A549 (cell line): ENCODE data around the gene GATAD2A. TPM values are rescaled to one million over a fixed set of nuclear protein-coding genes. Genes with fewer than 3 reads are reported as not detected.

Experiments
- ATAC-seq, 2 experiments: fragments of 200-7000 bp in 1 of 2; fragments of >200 bp in 1 of 2; cut with Nextera tagmentation in 1 of 2; cut with Tn5 transposase in 1 of 2; 3 replicates each; pipeline versions ENCODE4 v1.8.0 to v1.9.1; 2018 to 2020; ENCODE audit warnings: mild to moderate bottlenecking in 1 of 2, moderate library complexity in 1 of 2
- CTCF ChIA-PET: fragments of 300-600 bp; sonication (Branson Sonifier 250); formaldehyde crosslinking; extraction: SDS; loops from one replicate; lab custom pipeline; 2021; ENCODE audit warnings: antibody characterized with exemption, inconsistent platforms; lab: Yijun Ruan, JAX
- POLR2A ChIA-PET: fragments of 350-600 bp; formaldehyde crosslinking; extraction: SDS; loops from one replicate; lab custom pipeline; 2021; ENCODE audit warnings: antibody characterized with exemption, inconsistent platforms; lab: Yijun Ruan, JAX
- DNase-seq, 2 experiments: peaks; one replicate each; pipeline versions ENCODE4 v3.0.0 to v3.0.0-alpha.2; 2011 to 2016; ENCODE audit warnings: low read depth in 1 of 2, low spot score in 1 of 2
- FAIRE-seq: peaks from 2 replicates; lab custom pipeline; 2011; peaks lifted over from hg19 to GRCh38; lab: Jason Lieb, UNC
- H3K27ac ChIP-seq, 2 experiments: fragments of >200 bp; sonication (Bioruptor Twin); formaldehyde crosslinking; 3 replicates each; pipeline ENCODE4 v1.5.1; 2016 to 2017
- H3K4me1 ChIP-seq: fragments of >200 bp; sonication (Bioruptor Twin); formaldehyde crosslinking; 3 replicates; pipeline ENCODE4 v1.6.1; 2016
- H3K4me2 ChIP-seq: fragments of >200 bp; sonication (Bioruptor Twin); formaldehyde crosslinking; 3 replicates; pipeline ENCODE4 v1.6.1; 2016
- H3K4me3 ChIP-seq: fragments of >200 bp; sonication (Bioruptor Twin); formaldehyde crosslinking; 3 replicates; pipeline ENCODE4 v1.5.1; 2016
- H3K9me3 ChIP-seq: fragments of >200 bp; sonication (Bioruptor Twin); formaldehyde crosslinking; 3 replicates; pipeline ENCODE4 v1.6.1; 2016
- CBX2 ChIP-seq: fragments of 200-600 bp; sonication (generic); IDR thresholded peaks from 2 replicates; pipeline ENCODE4 v1.6.1; 2016; ENCODE audit warnings: low read depth, mild to moderate bottlenecking, borderline replicate concordance
- CHD2 ChIP-seq: fragments of 150-350 bp; IDR thresholded peaks from 2 replicates; pipeline ENCODE4 v1.6.1; 2014; ENCODE audit warnings: low read length; ENCODE audit not compliant: partially characterized antibody
- EP300 ChIP-seq, 2 experiments: fragments of >200 bp; sonication (Bioruptor Twin); formaldehyde crosslinking; IDR thresholded peaks; 2 replicates in 1 of 2; 3 replicates in 1 of 2; pipeline ENCODE4 v1.6.1; 2016 to 2017
- FOSB ChIP-seq: fragments of 250-450 bp; sonication (Bioruptor Pico); IDR thresholded peaks from 2 replicates; pipeline ENCODE4 v1.5.0; 2020; ENCODE audit warnings: mild to moderate bottlenecking, moderate library complexity
- FOSL2 ChIP-seq, 2 experiments: fragments of 450-650 bp in 1 of 2; fragments of >200 bp in 1 of 2; sonication (Bioruptor Twin) in 1 of 2; formaldehyde crosslinking; IDR thresholded peaks; 2 replicates each; pipeline versions ENCODE4 v1.5.0 to v1.6.1; 2016 to 2020; ENCODE audit warnings: mild to moderate bottlenecking in 1 of 2, moderate library complexity in 1 of 2
- FOXS1 ChIP-seq: fragments of 250-450 bp; sonication (Bioruptor Pico); IDR thresholded peaks from 2 replicates; pipeline ENCODE4 v1.5.0; 2020; ENCODE audit warnings: mild to moderate bottlenecking, moderate library complexity
- GATA3 ChIP-seq: IDR thresholded peaks from 2 replicates; pipeline ENCODE4 v1.6.1; 2012; ENCODE audit warnings: borderline replicate concordance
- HDAC2 ChIP-seq: fragments of 200-600 bp; sonication (generic); IDR thresholded peaks from 2 replicates; pipeline ENCODE4 v1.6.1; 2016
- KDM5A ChIP-seq: fragments of 200-600 bp; sonication (generic); IDR thresholded peaks from 2 replicates; pipeline ENCODE4 v1.6.1; 2016; ENCODE audit warnings: antibody characterized with exemption, mild to moderate bottlenecking
- MYC ChIP-seq: IDR thresholded peaks from 2 replicates; pipeline ENCODE4 v1.6.1; 2012; ENCODE audit warnings: mild to moderate bottlenecking, inconsistent platforms, low read length, improper control_type of control experiment, borderline replicate concordance
- NPAS2 ChIP-seq: fragments of 250-450 bp; sonication (Bioruptor Pico); IDR thresholded peaks from 2 replicates; pipeline ENCODE4 v1.8.0; 2022; ENCODE audit warnings: mild to moderate bottlenecking, moderate library complexity, borderline replicate concordance
- NR3C1 ChIP-seq: fragments of >200 bp; sonication (Bioruptor Twin); formaldehyde crosslinking; IDR thresholded peaks from 3 replicates; pipeline ENCODE4 v1.6.1; 2017
- POLR2AphosphoS2 ChIP-seq: conservative IDR thresholded peaks from 2 replicates; pipeline ENCODE4 v1.6.1; 2012; ENCODE audit warnings: low read length, improper control_type of control experiment, inconsistent platforms
- RAD21 ChIP-seq, 2 experiments: fragments of >200 bp in 1 of 2; sonication (Bioruptor Twin) in 1 of 2; formaldehyde crosslinking in 1 of 2; IDR thresholded peaks in 1 of 2; conservative IDR thresholded peaks in 1 of 2; 2 replicates in 1 of 2; 3 replicates in 1 of 2; pipeline ENCODE4 v1.6.1; 2012 to 2018; ENCODE audit warnings: inconsistent platforms in 1 of 2
- RARB ChIP-seq: fragments of 250-450 bp; sonication (Bioruptor Pico); IDR thresholded peaks from 2 replicates; pipeline ENCODE4 v1.8.0; 2021; ENCODE audit warnings: mild to moderate bottlenecking, moderate library complexity
- RCOR1 ChIP-seq: fragments of 150-350 bp; IDR thresholded peaks from 2 replicates; pipeline ENCODE4 v1.6.1; 2014; ENCODE audit warnings: antibody characterized with exemption, low read length, low read depth
- RFX5 ChIP-seq: fragments of 450-650 bp; IDR thresholded peaks from 2 replicates; pipeline ENCODE4 v1.7.1; 2014; ENCODE audit warnings: antibody characterized with exemption, mild to moderate bottlenecking, moderate library complexity
- SREBF2 ChIP-seq: fragments of 450-650 bp; IDR thresholded peaks from 2 replicates; pipeline ENCODE4 v1.6.1; 2014; ENCODE audit warnings: mild to moderate bottlenecking, moderate library complexity
- TFCP2L1 ChIP-seq: fragments of 250-450 bp; sonication (Bioruptor Pico); IDR thresholded peaks from 2 replicates; pipeline ENCODE4 v1.5.0; 2021; ENCODE audit warnings: mild to moderate bottlenecking
- TP53 ChIP-seq: fragments of 250-450 bp; sonication (Bioruptor Pico); IDR thresholded peaks from 2 replicates; pipeline ENCODE4 v1.5.0; 2021; ENCODE audit warnings: mild to moderate bottlenecking, moderate library complexity
- ZFP36 ChIP-seq: fragments of 450-650 bp; IDR thresholded peaks from 2 replicates; pipeline ENCODE4 v1.6.1; 2014; ENCODE audit warnings: borderline replicate concordance; ENCODE audit not compliant: partially characterized antibody
- WGBS: methylation state at CpG from one replicate; pipeline ENCODE4 v1.1.6; 2017; ENCODE audit errors: missing lambda C conversion rate; 5-methylcytosine and 5-hydroxymethylcytosine counted together
- polyA plus RNA-seq, 4 experiments: library from polyadenylated mRNA; depleted of rRNA in 3 of 4; stranded (reverse); fragments of >200 nt; fragmentation: RNase III in 1 of 4; extraction: RNeasy Plus Mini Kit Qiagen cat#74134 plus additional on column Dnase treatment in 1 of 4; gene quantifications; 2 replicates in 3 of 4; 3 replicates in 1 of 4; pipeline ENCODE4 v1.2.3, GENCODE V29; 2011 to 2017
- TF ChIP-seq, protein P1 (sequence below): fragments of >200 bp; sonication (Bioruptor Twin); formaldehyde crosslinking; IDR thresholded peaks from 3 replicates; pipeline ENCODE4 v1.5.1; 2016
- TF ChIP-seq, protein P2 (sequence below): fragments of 200-600 bp; sonication (generic); IDR thresholded peaks from 2 replicates; pipeline ENCODE4 v1.6.1; 2016; ENCODE audit warnings: antibody characterized with exemption, mild to moderate bottlenecking, moderate library complexity
- TF ChIP-seq, protein P3 (sequence below): IDR thresholded peaks from 2 replicates; pipeline ENCODE4 v1.6.1; 2012

Gene GATAD2A
- polyA plus RNA-seq, 2 of the 4 experiments (the other 2 are of a cell fraction): 25.2 to 28.9 TPM

DNA sequence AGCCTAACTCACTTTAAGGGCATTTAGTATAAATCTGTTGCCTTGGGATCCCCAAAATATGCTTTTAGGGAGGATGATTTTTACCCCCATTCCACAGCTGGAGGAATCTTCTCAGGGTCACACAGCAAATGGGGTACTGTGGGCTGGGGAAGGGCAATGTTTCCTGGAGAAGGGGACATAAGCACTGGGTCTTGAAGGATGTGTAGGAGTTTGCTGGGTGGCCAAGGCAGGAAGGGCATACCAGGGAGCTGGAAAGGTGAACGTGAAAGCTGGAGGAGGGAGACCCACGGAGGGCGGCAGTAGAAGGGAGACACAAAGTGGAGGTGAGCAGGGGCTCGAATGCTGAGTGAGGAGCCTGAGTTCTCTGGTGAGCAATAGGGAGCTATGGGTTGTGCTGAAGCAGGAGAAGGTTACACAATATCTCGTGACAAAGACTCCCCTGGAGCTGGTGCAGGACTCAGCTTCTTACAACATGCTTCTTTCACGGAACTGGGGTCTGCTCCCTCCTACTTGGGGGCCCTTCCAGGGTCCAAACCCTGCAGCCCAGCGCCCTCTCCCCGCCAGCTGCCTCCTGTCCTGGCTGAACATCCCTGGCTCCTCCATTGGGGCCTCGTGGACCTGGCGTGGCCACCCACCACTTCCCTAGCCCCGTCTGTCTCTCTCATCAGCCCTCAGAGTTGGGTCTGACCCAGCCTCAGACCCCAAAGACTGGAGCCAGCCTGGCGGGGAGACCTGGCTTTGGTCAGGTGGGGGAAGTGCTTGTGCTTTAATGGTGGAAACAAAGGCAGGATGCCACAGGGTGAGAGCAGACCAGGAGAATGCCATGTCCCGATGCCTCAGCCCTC lies 143.7 kb downstream of the GATAD2A start:
- no peaks in the 10 kb centered on the region for H3K4me1 ChIP-seq
- H3K9me3 ChIP-seq: no peaks in the 10 kb centered on the region
- DNase-seq (no peak), FAIRE-seq (no peak), ATAC-seq (no peak)
- no peak overlapping the region for H3K4me3 ChIP-seq
- ChIA-PET POLR2A (no interaction called here), CTCF (interaction anchor here (12.3 kb wide), 1 partner anchor 19 kb away, joined by 79 read pairs; the partner anchor contains the start of gene YJEFN3)
- WGBS: 44% methylated on average over 12 of the region's 13 CpGs
- no peak overlapping the region for H3K27ac ChIP-seq
- TF ChIP-seq EP300 (IDR thresholded peaks at IDR 0.05) (no peak), ZFP36 (peak; percentile 17)
- no peak overlapping the region for H3K4me2 ChIP-seq

DNA sequence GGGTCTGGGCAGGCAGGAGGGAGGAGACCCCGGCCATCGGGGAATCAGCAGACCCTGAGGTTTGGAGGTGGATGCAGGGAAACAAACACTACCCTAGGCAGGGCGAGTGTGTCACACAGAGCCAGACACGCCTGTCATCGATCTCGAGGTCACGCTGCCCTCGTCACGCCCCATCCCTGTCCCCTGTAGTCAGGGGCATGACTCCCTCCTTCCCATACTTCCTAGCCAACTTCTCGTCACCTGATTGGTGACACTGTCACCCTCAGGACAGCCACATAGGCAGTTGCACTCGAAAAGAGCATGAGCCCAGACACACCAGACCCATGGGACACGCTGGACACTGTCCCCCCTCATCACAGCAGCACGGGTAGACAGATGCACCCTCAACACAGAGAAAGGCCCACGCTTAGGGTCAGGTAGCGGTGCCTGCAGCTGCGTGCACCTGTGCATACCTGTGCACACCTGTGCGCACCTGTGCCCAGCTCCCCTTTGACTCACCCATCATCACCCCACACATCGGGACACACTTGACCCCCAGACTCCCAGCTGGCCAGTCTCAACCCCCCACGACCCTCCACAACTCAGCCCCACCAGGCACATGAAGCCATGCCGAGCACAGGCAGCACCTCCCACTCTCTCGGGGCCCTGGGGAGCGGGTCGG lies 144.5 kb downstream of the GATAD2A start:
- 51% methylated on average over 17 of the region's 23 CpGs for WGBS
- Histone ChIP-seq H3K4me3 (no peak overlapping the region), H3K4me2 (no peak overlapping the region), H3K27ac (no peak overlapping the region), H3K9me3 (no peaks in the 10 kb centered on the region)
- ATAC-seq: no peak
- no peak for FAIRE-seq
- POLR2A ChIA-PET: no interaction called here
- DNase-seq: no peak
- no peak for TF ChIP-seq KDM5A
- no peak for TF ChIP-seq CHD2
- TF ChIP-seq, protein P1, sequence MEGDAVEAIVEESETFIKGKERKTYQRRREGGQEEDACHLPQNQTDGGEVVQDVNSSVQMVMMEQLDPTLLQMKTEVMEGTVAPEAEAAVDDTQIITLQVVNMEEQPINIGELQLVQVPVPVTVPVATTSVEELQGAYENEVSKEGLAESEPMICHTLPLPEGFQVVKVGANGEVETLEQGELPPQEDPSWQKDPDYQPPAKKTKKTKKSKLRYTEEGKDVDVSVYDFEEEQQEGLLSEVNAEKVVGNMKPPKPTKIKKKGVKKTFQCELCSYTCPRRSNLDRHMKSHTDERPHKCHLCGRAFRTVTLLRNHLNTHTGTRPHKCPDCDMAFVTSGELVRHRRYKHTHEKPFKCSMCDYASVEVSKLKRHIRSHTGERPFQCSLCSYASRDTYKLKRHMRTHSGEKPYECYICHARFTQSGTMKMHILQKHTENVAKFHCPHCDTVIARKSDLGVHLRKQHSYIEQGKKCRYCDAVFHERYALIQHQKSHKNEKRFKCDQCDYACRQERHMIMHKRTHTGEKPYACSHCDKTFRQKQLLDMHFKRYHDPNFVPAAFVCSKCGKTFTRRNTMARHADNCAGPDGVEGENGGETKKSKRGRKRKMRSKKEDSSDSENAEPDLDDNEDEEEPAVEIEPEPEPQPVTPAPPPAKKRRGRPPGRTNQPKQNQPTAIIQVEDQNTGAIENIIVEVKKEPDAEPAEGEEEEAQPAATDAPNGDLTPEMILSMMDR: no peak
- no peak for TF ChIP-seq RCOR1
- no peak for TF ChIP-seq RAD21 (conservative IDR thresholded peaks at IDR 0.05 in 1 of 2, IDR thresholded peaks at IDR 0.05 in 1 of 2)
- no peak for TF ChIP-seq TFCP2L1 (CRISPR knock-in tag)
- no peak for TF ChIP-seq GATA3
- TF ChIP-seq CBX2: no peak
- no peak for TF ChIP-seq NR3C1
- TF ChIP-seq, all 56 proteins: peak for 0
- CTCF ChIA-PET: interaction anchor here (2.8 to 12.3 kb wide), 2 partner anchors 20 to 94 kb away, joined by 10 to 79 read pairs; partner anchors contain the start of genes GMIP and YJEFN3
- no peaks in the 10 kb centered on the region for H3K4me1 ChIP-seq

DNA sequence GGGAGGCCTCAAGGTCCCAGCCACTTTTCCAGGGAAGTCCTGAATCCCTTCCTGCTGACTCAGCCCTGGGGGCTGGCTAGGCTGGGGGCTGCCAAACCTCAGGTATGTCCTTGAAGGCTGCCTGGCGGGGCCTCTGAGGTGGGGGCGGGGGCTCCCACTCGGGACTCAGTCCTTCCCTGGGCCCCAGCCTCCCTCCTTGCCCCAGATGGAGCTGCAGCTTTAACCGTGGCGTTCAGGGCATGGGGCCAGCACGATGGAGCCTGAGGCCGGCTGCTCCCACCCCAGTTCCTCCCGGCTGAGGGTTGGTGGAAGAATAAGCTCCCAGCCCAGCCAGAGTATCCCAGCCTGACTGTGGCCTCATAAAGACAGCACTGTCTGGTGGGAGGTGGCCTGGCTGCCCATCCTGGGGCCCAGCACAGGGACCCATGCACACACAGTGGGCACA lies 145.0 kb downstream of the GATAD2A start:
- CTCF ChIA-PET: interaction anchor here (2.8 to 12.3 kb wide), 2 partner anchors 20 to 93 kb away, joined by 10 to 79 read pairs; partner anchors contain the start of genes GMIP and YJEFN3
- FAIRE-seq: no peak

More for the DNA sequence above, 145.0 kb downstream of the GATAD2A start:
- DNase-seq: no peak
- Histone ChIP-seq H3K4me1 (no peaks in the 10 kb centered on the region), H3K9me3 (no peaks in the 10 kb centered on the region), H3K27ac (no peak overlapping the region), H3K4me2 (no peak overlapping the region)
- WGBS: no CpG with 5 or more reads among the region's 8 CpGs
- ATAC-seq: no peak
- POLR2A ChIA-PET: no interaction called here
- TF ChIP-seq RARB (CRISPR knock-in tag): no peak
- no peak for TF ChIP-seq SREBF2
- no peak for TF ChIP-seq RFX5
- TF ChIP-seq NPAS2 (CRISPR knock-in tag): no peak
- TF ChIP-seq, protein P2, sequence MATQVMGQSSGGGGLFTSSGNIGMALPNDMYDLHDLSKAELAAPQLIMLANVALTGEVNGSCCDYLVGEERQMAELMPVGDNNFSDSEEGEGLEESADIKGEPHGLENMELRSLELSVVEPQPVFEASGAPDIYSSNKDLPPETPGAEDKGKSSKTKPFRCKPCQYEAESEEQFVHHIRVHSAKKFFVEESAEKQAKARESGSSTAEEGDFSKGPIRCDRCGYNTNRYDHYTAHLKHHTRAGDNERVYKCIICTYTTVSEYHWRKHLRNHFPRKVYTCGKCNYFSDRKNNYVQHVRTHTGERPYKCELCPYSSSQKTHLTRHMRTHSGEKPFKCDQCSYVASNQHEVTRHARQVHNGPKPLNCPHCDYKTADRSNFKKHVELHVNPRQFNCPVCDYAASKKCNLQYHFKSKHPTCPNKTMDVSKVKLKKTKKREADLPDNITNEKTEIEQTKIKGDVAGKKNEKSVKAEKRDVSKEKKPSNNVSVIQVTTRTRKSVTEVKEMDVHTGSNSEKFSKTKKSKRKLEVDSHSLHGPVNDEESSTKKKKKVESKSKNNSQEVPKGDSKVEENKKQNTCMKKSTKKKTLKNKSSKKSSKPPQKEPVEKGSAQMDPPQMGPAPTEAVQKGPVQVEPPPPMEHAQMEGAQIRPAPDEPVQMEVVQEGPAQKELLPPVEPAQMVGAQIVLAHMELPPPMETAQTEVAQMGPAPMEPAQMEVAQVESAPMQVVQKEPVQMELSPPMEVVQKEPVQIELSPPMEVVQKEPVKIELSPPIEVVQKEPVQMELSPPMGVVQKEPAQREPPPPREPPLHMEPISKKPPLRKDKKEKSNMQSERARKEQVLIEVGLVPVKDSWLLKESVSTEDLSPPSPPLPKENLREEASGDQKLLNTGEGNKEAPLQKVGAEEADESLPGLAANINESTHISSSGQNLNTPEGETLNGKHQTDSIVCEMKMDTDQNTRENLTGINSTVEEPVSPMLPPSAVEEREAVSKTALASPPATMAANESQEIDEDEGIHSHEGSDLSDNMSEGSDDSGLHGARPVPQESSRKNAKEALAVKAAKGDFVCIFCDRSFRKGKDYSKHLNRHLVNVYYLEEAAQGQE: no peak
- no peak for TF ChIP-seq POLR2AphosphoS2
- TF ChIP-seq HDAC2: no peak
- TF ChIP-seq CBX2: no peak
- TF ChIP-seq, protein P3, sequence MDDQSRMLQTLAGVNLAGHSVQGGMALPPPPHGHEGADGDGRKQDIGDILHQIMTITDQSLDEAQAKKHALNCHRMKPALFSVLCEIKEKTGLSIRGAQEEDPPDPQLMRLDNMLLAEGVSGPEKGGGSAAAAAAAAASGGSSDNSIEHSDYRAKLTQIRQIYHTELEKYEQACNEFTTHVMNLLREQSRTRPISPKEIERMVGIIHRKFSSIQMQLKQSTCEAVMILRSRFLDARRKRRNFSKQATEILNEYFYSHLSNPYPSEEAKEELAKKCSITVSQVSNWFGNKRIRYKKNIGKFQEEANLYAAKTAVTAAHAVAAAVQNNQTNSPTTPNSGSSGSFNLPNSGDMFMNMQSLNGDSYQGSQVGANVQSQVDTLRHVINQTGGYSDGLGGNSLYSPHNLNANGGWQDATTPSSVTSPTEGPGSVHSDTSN: no peak
- no peak for TF ChIP-seq MYC
- TF ChIP-seq FOXS1 (CRISPR knock-in tag): no peak
- TF ChIP-seq NR3C1: no peak
- TF ChIP-seq TP53: no peak
- TF ChIP-seq FOSB (CRISPR knock-in tag): no peak
- TF ChIP-seq FOSL2 (IDR thresholded peaks at IDR 0.05): no peak
- no peak for TF ChIP-seq FOSL2 (CRISPR knock-in tag; IDR thresholded peaks at IDR 0.05)
- TF ChIP-seq RAD21 (conservative IDR thresholded peaks at IDR 0.05 in 1 of 2, IDR thresholded peaks at IDR 0.05 in 1 of 2): no peak
- TF ChIP-seq, all 56 proteins: peak for 0
- no peak overlapping the region for H3K4me3 ChIP-seq
